Activated T-cell treated with anti-CD3 and anti-CD28 coated beads, Interleukin-2, amount 50 U/mL, for 72 hours (primary cell): ENCODE results near the gene RTCB. TPM values are rescaled to one million over a fixed set of nuclear protein-coding genes. Genes with fewer than 3 reads are reported as not detected.

Experiments
- ATAC-seq, 2 donors: fragments of 150-1000 bp; cut with Tn5 transposase; replicated peaks in 1 of 2; 2 replicates each; pipeline ENCODE4 v1.10.0; 2021; ENCODE audit warnings: moderate library complexity in 2 of 2, mild to moderate bottlenecking in 1 of 2
- DNase-seq, 2 donors: peaks; one replicate each; pipeline ENCODE4 v3.0.0; 2021 to 2022; ENCODE audit warnings: mixed read lengths in 1 of 2
- H3K27ac Mint-ChIP-seq: one replicate; pipeline ENCODE4 v1.8.0; 2022; ENCODE audit warnings: mild to moderate bottlenecking, moderate library complexity, mixed read lengths
- H3K27me3 Mint-ChIP-seq: one replicate; pipeline ENCODE4 v1.8.0; 2022; ENCODE audit warnings: low read depth, mixed read lengths
- H3K36me3 Mint-ChIP-seq, 2 donors: one replicate each; pipeline ENCODE4 v1.8.0; 2022; ENCODE audit warnings: mixed read lengths in 2 of 2, mild to moderate bottlenecking in 1 of 2; ENCODE audit not compliant: insufficient read depth in 2 of 2
- H3K4me1 Mint-ChIP-seq: one replicate; pipeline ENCODE4 v1.8.0; 2022; ENCODE audit warnings: low read depth, mixed read lengths
- H3K4me3 Mint-ChIP-seq, 2 donors: one replicate each; pipeline ENCODE4 v1.8.0; 2022; ENCODE audit warnings: mild to moderate bottlenecking in 2 of 2, mixed read lengths in 2 of 2, moderate library complexity in 2 of 2
- H3K9me3 Mint-ChIP-seq, 2 donors: one replicate each; pipeline ENCODE4 v1.8.0; 2022; ENCODE audit warnings: mixed read lengths in 2 of 2
- total RNA-seq, 2 donors: library from RNA; stranded (reverse); gene quantifications; one replicate each; pipeline ENCODE4 v1.2.3, GENCODE V29; 2022

RTCB gene
- total RNA-seq, 2 donors from 2014 or later = 106 to 107 TPM

- no peaks in the 10 kb centered on the region for H3K9me3 Mint-ChIP-seq
- DNase-seq = peak in 1 of 2 donors; percentile 18
These were observed 645 bp downstream of the RTCB start for GRCh38 chr22:32411402-32411801.

GRCh38 chr22:32410459-32410858 is 1.6 kb downstream of the RTCB start:
- no peak for DNase-seq
- Mint-ChIP-seq H3K9me3 (no peaks in the 10 kb centered on the region), H3K4me1 (peaks cover 42% of the 10 kb centered on the region), H3K36me3 (peaks cover 6 to 18% of the 10 kb centered on the region in 2 donors), H3K27ac (peak overlapping the region; percentile 96), H3K4me3 (peak overlapping the region; percentile 96 to 97), H3K27me3 (no peaks in the 10 kb centered on the region)
- no peak for ATAC-seq

More at GRCh38 chr22:32411402-32411801, 645 bp downstream of the RTCB start:
- H3K4me1 Mint-ChIP-seq = peaks cover 42% of the 10 kb centered on the region
- peak overlapping the region; percentile 96 to 97 for H3K4me3 Mint-ChIP-seq
- H3K36me3 Mint-ChIP-seq = peaks cover 6 to 16% of the 10 kb centered on the region in 2 donors
- ATAC-seq = peak; percentile 45 to 47
- peak overlapping the region; percentile 96 for H3K27ac Mint-ChIP-seq
- H3K27me3 Mint-ChIP-seq = no peaks in the 10 kb centered on the region

- peak overlapping the region; percentile 96 to 97 for H3K4me3 Mint-ChIP-seq
- peaks cover 42% of the 10 kb centered on the region for H3K4me1 Mint-ChIP-seq
- no peak overlapping the region for H3K27ac Mint-ChIP-seq
- peaks cover 6 to 19% of the 10 kb centered on the region in 2 donors for H3K36me3 Mint-ChIP-seq
- ATAC-seq (no peak), DNase-seq (no peak)
- no peaks in the 10 kb centered on the region for H3K9me3 Mint-ChIP-seq
- no peaks in the 10 kb centered on the region for H3K27me3 Mint-ChIP-seq
These were observed 2.1 kb downstream of the RTCB start for GRCh38 chr22:32409977-32410376.

- H3K27me3 Mint-ChIP-seq = no peaks in the 10 kb centered on the region
- no peak overlapping the region for H3K4me3 Mint-ChIP-seq
- H3K36me3 Mint-ChIP-seq = peaks cover 6 to 21% of the 10 kb centered on the region in 2 donors
- DNase-seq = no peak
- H3K4me1 Mint-ChIP-seq = peaks cover 35% of the 10 kb centered on the region
- no peaks in the 10 kb centered on the region for H3K9me3 Mint-ChIP-seq
- peak overlapping the region; percentile 42 for H3K27ac Mint-ChIP-seq
- ATAC-seq = no peak
These were observed 4.1 kb downstream of the RTCB start for GRCh38 chr22:32407936-32408335.

- DNase-seq (no peak), ATAC-seq (no peak)
- H3K27ac Mint-ChIP-seq = no peak overlapping the region
- H3K4me1 Mint-ChIP-seq = peaks cover 35% of the 10 kb centered on the region
- H3K9me3 Mint-ChIP-seq = no peaks in the 10 kb centered on the region
- no peaks in the 10 kb centered on the region for H3K27me3 Mint-ChIP-seq
- peaks cover 6 to 21% of the 10 kb centered on the region in 2 donors for H3K36me3 Mint-ChIP-seq
- no peak overlapping the region for H3K4me3 Mint-ChIP-seq
These were observed 4.7 kb downstream of the RTCB start for GRCh38 chr22:32407312-32407711.

- Mint-ChIP-seq H3K4me1 (peaks cover 17% of the 10 kb centered on the region), H3K36me3 (peaks cover 7 to 29% of the 10 kb centered on the region in 2 donors), H3K4me3 (no peak overlapping the region), H3K9me3 (no peaks in the 10 kb centered on the region), H3K27me3 (no peaks in the 10 kb centered on the region), H3K27ac (peak overlapping the region; percentile 46)
- ATAC-seq (no peak), DNase-seq (no peak)
These were observed 8.0 kb downstream of the RTCB start for GRCh38 chr22:32404021-32404420.

- Mint-ChIP-seq H3K27ac (no peak overlapping the region), H3K4me3 (no peak overlapping the region), H3K27me3 (no peaks in the 10 kb centered on the region), H3K4me1 (peaks cover 1% of the 10 kb centered on the region), H3K36me3 (peaks cover 4 to 18% of the 10 kb centered on the region in 2 donors), H3K9me3 (no peaks in the 10 kb centered on the region)
- DNase-seq (no peak), ATAC-seq (no peak)
These were observed 10.6 kb downstream of the RTCB start for GRCh38 chr22:32401486-32401885.

- peaks cover 18% of the 10 kb centered on the region for H3K4me1 Mint-ChIP-seq
- no peaks in the 10 kb centered on the region for H3K9me3 Mint-ChIP-seq
- no peak overlapping the region for H3K27ac Mint-ChIP-seq
- ATAC-seq (no peak), DNase-seq (no peak)
- H3K27me3 Mint-ChIP-seq = no peaks in the 10 kb centered on the region
- H3K36me3 Mint-ChIP-seq = peaks cover 9 to 18% of the 10 kb centered on the region in 2 donors
- H3K4me3 Mint-ChIP-seq = no peak overlapping the region
These were observed 15.3 kb downstream of the RTCB start for GRCh38 chr22:32396746-32397145.

GRCh38 chr22:32396255-32396654 is 15.8 kb downstream of the RTCB start:
- H3K4me3 Mint-ChIP-seq = no peak overlapping the region

GRCh38 chr22:32395107-32395506 is 16.9 kb downstream of the RTCB start:
- Mint-ChIP-seq H3K9me3 (no peaks in the 10 kb centered on the region), H3K27ac (peak overlapping the region; percentile 51), H3K4me1 (peaks cover 18% of the 10 kb centered on the region), H3K4me3 (no peak overlapping the region), H3K36me3 (peaks cover 9 to 13% of the 10 kb centered on the region in 2 donors), H3K27me3 (no peaks in the 10 kb centered on the region)
- DNase-seq = no peak
- peak; percentile 65 to 81 for ATAC-seq

More at GRCh38 chr22:32396255-32396654, 15.8 kb downstream of the RTCB start:
- no peak overlapping the region for H3K27ac Mint-ChIP-seq
- DNase-seq (no peak), ATAC-seq (no peak)
- no peaks in the 10 kb centered on the region for H3K9me3 Mint-ChIP-seq
- peaks cover 9 to 18% of the 10 kb centered on the region in 2 donors for H3K36me3 Mint-ChIP-seq
- peaks cover 18% of the 10 kb centered on the region for H3K4me1 Mint-ChIP-seq
- H3K27me3 Mint-ChIP-seq = no peaks in the 10 kb centered on the region

- Mint-ChIP-seq H3K4me1 (no peaks in the 10 kb centered on the region), H3K4me3 (no peak overlapping the region), H3K36me3 (peaks cover 2 to 19% of the 10 kb centered on the region in 2 donors), H3K9me3 (no peaks in the 10 kb centered on the region), H3K27ac (peak overlapping the region; percentile 3), H3K27me3 (no peaks in the 10 kb centered on the region)
- DNase-seq (peak in 1 of 2 donors; percentile 24), ATAC-seq (no peak)
These were observed 22.4 kb downstream of the RTCB start for GRCh38 chr22:32389685-32390084.

GRCh38 chr22:32385681-32386080 is 26.4 kb downstream of the RTCB start:
- Mint-ChIP-seq H3K36me3 (peaks cover 2 to 16% of the 10 kb centered on the region in 2 donors), H3K9me3 (no peaks in the 10 kb centered on the region), H3K4me1 (no peaks in the 10 kb centered on the region), H3K27ac (no peak overlapping the region), H3K4me3 (no peak overlapping the region), H3K27me3 (no peaks in the 10 kb centered on the region)
- no peak for DNase-seq
- no peak for ATAC-seq

- Mint-ChIP-seq H3K9me3 (no peaks in the 10 kb centered on the region), H3K4me3 (no peak overlapping the region), H3K27ac (no peak overlapping the region), H3K36me3 (peaks cover 0 to 1% of the 10 kb centered on the region in 2 donors), H3K4me1 (no peaks in the 10 kb centered on the region), H3K27me3 (no peaks in the 10 kb centered on the region)
- DNase-seq (no peak), ATAC-seq (no peak)
These were observed 31.1 kb downstream of the RTCB start for GRCh38 chr22:32380991-32381390.

GRCh38 chr22:32378707-32379272 is 33.3 kb downstream of the RTCB start:
- H3K4me3 Mint-ChIP-seq = no peak overlapping the region
- H3K9me3 Mint-ChIP-seq = no peaks in the 10 kb centered on the region
- no peaks in the 10 kb centered on the region for H3K4me1 Mint-ChIP-seq
- H3K27ac Mint-ChIP-seq = no peak overlapping the region
- ATAC-seq = peak; percentile 42 to 45
- DNase-seq = peak in 1 of 2 donors; percentile 10
- no peaks in the 10 kb centered on the region for H3K36me3 Mint-ChIP-seq
- H3K27me3 Mint-ChIP-seq = no peaks in the 10 kb centered on the region
